Measurements from ENCODE around the gene ZACN. TPM values are rescaled to one million over a fixed set of nuclear protein-coding genes. Genes with fewer than 3 reads are reported as not detected.

ZACN gene
- polyA plus RNA-seq, 2 of the 4 experiments (the other 2 are of a cell fraction), result 0.12 to 0.30 TPM

GRCh38 chr17:76074390-76075363 is 4.3 kb upstream of the ZACN start, which contains the start of gene GALR2:
Gene GALR2 (plus strand): TSS chr17:76074781. CDS start chr17:76074884, 103 bp downstream.
- H3K27ac ChIP-seq, result peak within 1 kb of the TSS in 1 of 2 experiments; percentile 9; a peak in 2 of 6 replicates
- peak within 1 kb of the TSS; percentile 39 for H3K4me3 ChIP-seq
- peaks cover 33% of the 10 kb centered on the region for H3K4me1 ChIP-seq
- 40% methylated on average over 56 of the region's 92 CpGs for WGBS (ENCODE audit: missing lambda C conversion rate)
- ATAC-seq (no peak), FAIRE-seq (no peak), DNase-seq (ENCODE audit: low read depth in 1 of 2, low spot score in 1 of 2) (peak in 1 of 2 experiments; percentile 30)
- ChIA-PET CTCF (interaction anchor here (0.8 to 3.1 kb wide), 10 partner anchors 11 to 71 kb away, joined by 3 to 16 read pairs (median 4); no protein-coding TSS in a partner anchor), POLR2A (no interaction called here)
- no peaks in the 10 kb centered on the region for H3K9me3 ChIP-seq
- peak within 1 kb of the TSS; percentile 91 for H3K4me2 ChIP-seq
- no peak for TF ChIP-seq NR3C1 (IDR thresholded peaks at IDR 0.05)
- TF ChIP-seq NFE2L2 (conservative IDR thresholded peaks at IDR 0.05; ENCODE audit: low read length), result no peak
- TF ChIP-seq MYC (IDR thresholded peaks at IDR 0.05; ENCODE audit: borderline replicate concordance, low read length), result no peak
- TF ChIP-seq USF2 (IDR thresholded peaks at IDR 0.05), result no peak
- TF ChIP-seq FOSB (CRISPR knock-in tag; IDR thresholded peaks at IDR 0.05), result no peak
- TF ChIP-seq E2F6 (IDR thresholded peaks at IDR 0.05; ENCODE audit: borderline replicate concordance, low read depth), result peak; percentile 32; the same call in 1 of the 2 replicates

GRCh38 chr17:76075364-76076145 is 3.4 kb upstream of the ZACN start:
- DNase-seq (ENCODE audit: low read depth in 1 of 2, low spot score in 1 of 2) (peak; percentile 57 to 71), ATAC-seq (peak; percentile 19 to 21; a peak in 3 of 6 replicates), FAIRE-seq (no peak)
- Histone ChIP-seq H3K4me3 (peak overlapping the region; percentile 39), H3K4me2 (peak overlapping the region; percentile 91), H3K9me3 (no peaks in the 10 kb centered on the region), H3K27ac (no peak overlapping the region), H3K4me1 (peaks cover 26% of the 10 kb centered on the region)
- ChIA-PET POLR2A (no interaction called here), CTCF (interaction anchor here (0.5 to 3.1 kb wide), 13 partner anchors 11 to 283 kb away, joined by 3 to 16 read pairs (median 3); no protein-coding TSS in a partner anchor)
- 13% methylated on average over 48 of the region's 48 CpGs for WGBS (ENCODE audit: missing lambda C conversion rate)
- TF ChIP-seq RAD21 (conservative IDR thresholded peaks at IDR 0.05 in 1 of 2, IDR thresholded peaks at IDR 0.05 in 1 of 2) (peak in 1 of 2 experiments; percentile 36; a peak in 3 of 5 replicates), HDAC2 (IDR thresholded peaks at IDR 0.05) (peak; percentile 98), CTCF (IDR thresholded peaks at IDR 0.05) (peak; percentile 47), ESRRA (IDR thresholded peaks at IDR 0.05; ENCODE audit: borderline replicate concordance, low read length) (no peak), FOSB (CRISPR knock-in tag; IDR thresholded peaks at IDR 0.05) (no peak), E2F6 (IDR thresholded peaks at IDR 0.05; ENCODE audit: borderline replicate concordance, low read depth) (no peak)

- ATAC-seq (no peak), DNase-seq (ENCODE audit: low read depth in 1 of 2, low spot score in 1 of 2) (no peak), FAIRE-seq (no peak)
- H3K27ac ChIP-seq, result no peak overlapping the region
- 31% methylated on average over 35 of the region's 41 CpGs for WGBS (ENCODE audit: missing lambda C conversion rate)
- peaks cover 19% of the 10 kb centered on the region for H3K4me1 ChIP-seq
- CTCF ChIA-PET, result interaction anchor here (0.5 to 3.1 kb wide), 9 partner anchors 12 to 282 kb away, joined by 3 to 16 read pairs (median 3); no protein-coding TSS in a partner anchor
- H3K4me2 ChIP-seq, result peak overlapping the region; percentile 91
- H3K9me3 ChIP-seq, result no peaks in the 10 kb centered on the region
- POLR2A ChIA-PET, result no interaction called here
- peak overlapping the region; percentile 39; the same call in 2 of the 3 replicates for H3K4me3 ChIP-seq
- no peak for TF ChIP-seq RARB (CRISPR knock-in tag; IDR thresholded peaks at IDR 0.05)
- TF ChIP-seq CHD2 (IDR thresholded peaks at IDR 0.05; ENCODE audit: low read length, partially characterized antibody), result no peak
- no peak for TF ChIP-seq NPAS2 (CRISPR knock-in tag; IDR thresholded peaks at IDR 0.05; ENCODE audit: borderline replicate concordance)
- no peak for TF ChIP-seq REST (IDR thresholded peaks at IDR 0.05)
- no peak for TF ChIP-seq ZNF302 (CRISPR knock-in tag; IDR thresholded peaks at IDR 0.05)
- no peak for TF ChIP-seq EHMT2 (IDR thresholded peaks at IDR 0.05; ENCODE audit: low read depth)
- TF ChIP-seq CTCF (IDR thresholded peaks at IDR 0.05), result no peak
These were observed 2.7 kb upstream of the ZACN start for GRCh38 chr17:76076146-76076764.
